ENCODE data around the gene ATG5. TPM values are rescaled to one million over a fixed set of nuclear protein-coding genes. Genes with fewer than 3 reads are reported as not detected.

Gene ATG5
- 58.8 and 63.3 TPM in 2 replicates for total RNA-seq

DNA sequence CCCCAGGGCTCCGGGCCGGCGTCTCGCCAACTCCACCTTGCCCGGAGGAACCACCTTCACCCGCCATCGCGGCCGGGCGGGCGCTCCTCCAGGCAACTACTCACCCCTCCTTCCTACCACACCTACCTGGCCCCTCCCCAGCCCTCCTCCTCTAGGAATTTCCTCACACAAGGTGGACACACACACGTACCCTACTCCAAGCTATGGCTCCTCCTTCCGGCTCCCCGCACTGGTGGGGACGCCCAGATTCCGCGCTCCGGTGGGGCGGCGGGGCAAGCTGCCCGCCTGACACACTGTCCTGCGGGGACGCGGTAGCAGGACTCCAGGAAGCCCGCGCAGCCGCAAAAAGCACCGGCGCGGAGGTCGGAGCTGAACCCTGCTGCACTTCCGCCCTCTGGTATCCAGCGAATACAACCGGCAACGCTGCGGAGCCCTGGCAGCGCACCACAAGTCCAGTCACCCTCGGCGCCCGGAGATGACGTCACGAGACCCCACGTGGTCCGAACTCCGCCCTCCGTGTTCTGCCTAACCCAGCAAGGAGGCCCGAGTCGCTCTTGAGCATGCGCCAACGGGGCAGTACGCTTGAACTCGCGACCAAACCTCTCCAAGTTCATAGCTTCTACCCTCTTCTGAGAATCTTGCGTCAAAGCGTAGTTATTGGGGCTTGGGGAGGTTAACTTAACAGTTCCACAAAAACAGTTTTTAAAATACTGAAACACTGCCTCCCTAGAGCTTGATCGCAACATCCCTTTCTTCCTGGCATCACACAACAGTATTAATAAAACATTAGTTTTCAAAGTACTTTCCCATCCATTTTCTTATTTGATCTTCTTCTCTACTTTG is at the start of gene ATG5:
ATG5 (minus strand) TSS at position 425 of the 843 bp plus-strand sequence. CDS start 9,552 bp downstream, outside the sequence.

DNA sequence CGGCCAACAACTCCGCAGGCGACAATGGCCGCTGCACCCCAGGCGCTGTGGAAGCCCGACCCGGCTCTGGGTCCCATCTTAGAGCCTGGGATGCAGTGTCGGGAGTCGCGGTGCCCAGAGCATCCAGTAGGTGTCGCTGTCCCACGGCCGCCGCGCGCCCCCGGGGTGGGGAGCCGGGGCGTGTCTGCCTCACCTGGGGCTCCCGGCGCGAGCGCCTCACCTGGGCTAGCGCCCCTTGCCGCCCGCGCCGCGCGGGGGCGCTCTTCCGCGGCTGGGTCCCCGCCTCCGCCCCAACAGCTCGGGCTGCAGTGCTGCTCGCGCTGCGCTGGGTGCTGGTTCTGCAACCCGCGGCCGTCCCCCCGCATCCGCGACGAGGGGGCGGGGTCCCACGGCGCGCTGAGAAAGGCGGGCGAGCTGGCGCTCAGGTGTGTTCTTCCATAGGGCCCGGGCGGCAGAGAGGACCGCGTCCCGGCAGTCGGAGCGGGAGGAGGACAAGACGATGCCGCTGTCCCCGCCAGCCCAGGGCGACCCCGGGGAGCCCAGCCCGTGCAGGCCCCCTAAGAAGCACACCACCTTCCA is 34.9 kb upstream of the ATG5 start, which contains the start of gene CRYBG1:
CRYBG1 (plus strand) TSS at position 308 of the 579 bp plus-strand sequence; CDS start at position 500, 192 bp downstream.

Other genes with a start within 250 kb of the ATG5 start
- gene PRDM1, start 239.4 kb downstream of the ATG5 start, total RNA-seq: 1.0 and 1.4 TPM in 2 replicates
- 4.2 and 4.9 TPM in 2 replicates for gene CRYBG1, start 35.0 kb upstream of the ATG5 start, total RNA-seq